ENCODE measurements around the gene MEX3D.
"Not testable (repeated sequence)": the region's sequence is repeated elsewhere in the genome, so short reads cannot be mapped to it uniquely, and the experiment has no call there.

MEX3D gene

GRCh38 chr19:1522838-1523237, 45.3 kb downstream of the MEX3D start:
- no peak for DNase-seq (ENCODE audit: low read depth)
- TF ChIP-seq CTCF (conservative IDR thresholded peaks at IDR 0.05; ENCODE audit: low read depth, low read length) = no peak
- H3K4me3 ChIP-seq (ENCODE audit: low read length) = no peak overlapping the region

GRCh38 chr19:1522061-1522460, 46.1 kb downstream of the MEX3D start:
- no peak for TF ChIP-seq CTCF (conservative IDR thresholded peaks at IDR 0.05; ENCODE audit: low read depth, low read length)

DNA sequence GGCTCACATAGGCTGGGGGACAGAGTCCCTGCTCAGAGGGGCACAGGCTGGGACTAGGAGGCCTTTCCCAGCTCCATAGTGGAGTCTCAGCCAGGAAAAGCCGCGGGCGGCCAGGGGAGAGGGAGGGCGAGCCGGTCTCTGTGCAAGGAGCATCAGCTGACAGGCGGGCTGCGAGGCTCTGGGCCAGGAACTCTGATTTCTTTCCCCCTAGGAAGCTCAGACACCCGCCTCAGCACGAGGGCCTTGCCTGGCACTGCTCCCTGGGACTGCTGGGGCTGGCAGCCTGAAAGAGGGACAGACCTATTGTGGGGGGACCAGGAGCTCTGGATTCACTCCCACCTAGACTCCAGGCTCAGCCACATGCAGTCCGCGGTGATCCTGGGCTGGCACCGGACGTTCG, 46.5 kb downstream of the MEX3D start:
- H3K4me3 ChIP-seq (ENCODE audit: low read length) = no peak overlapping the region
- DNase-seq (ENCODE audit: low read depth) = peak; percentile 40
- no peak for TF ChIP-seq CTCF (conservative IDR thresholded peaks at IDR 0.05; ENCODE audit: low read depth, low read length)

More at GRCh38 chr19:1522061-1522460, 46.1 kb downstream of the MEX3D start:
- no peak for DNase-seq (ENCODE audit: low read depth)
- no peak overlapping the region for H3K4me3 ChIP-seq (ENCODE audit: low read length)

GRCh38 chr19:1520203-1520780, 47.8 kb downstream of the MEX3D start:
- TF ChIP-seq CTCF (conservative IDR thresholded peaks at IDR 0.05; ENCODE audit: low read depth, low read length) = no peak
- DNase-seq (ENCODE audit: low read depth) = no peak
- no peak overlapping the region for H3K4me3 ChIP-seq (ENCODE audit: low read length)

DNA sequence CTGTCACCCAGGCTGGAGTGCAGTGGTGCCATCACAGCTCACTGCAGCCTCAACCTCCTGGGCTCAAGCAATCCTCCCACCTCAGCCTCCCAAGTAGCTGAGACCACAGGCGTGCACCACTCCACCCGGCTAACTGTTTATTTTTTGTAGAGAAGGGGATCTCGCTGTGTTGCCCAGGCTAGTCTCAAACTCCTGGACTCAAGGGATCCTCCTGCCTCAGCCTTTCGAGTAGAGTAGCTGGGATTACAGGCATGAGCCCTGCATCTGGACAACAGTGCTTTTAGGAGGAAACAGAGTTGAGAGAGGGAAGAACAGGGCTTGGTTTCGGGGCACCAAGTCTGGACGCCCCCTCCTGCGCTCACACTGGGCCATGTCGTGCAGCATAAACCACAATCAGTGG, 48.3 kb downstream of the MEX3D start:
- not testable (repeated sequence) for DNase-seq (ENCODE audit: low read depth)

DNA sequence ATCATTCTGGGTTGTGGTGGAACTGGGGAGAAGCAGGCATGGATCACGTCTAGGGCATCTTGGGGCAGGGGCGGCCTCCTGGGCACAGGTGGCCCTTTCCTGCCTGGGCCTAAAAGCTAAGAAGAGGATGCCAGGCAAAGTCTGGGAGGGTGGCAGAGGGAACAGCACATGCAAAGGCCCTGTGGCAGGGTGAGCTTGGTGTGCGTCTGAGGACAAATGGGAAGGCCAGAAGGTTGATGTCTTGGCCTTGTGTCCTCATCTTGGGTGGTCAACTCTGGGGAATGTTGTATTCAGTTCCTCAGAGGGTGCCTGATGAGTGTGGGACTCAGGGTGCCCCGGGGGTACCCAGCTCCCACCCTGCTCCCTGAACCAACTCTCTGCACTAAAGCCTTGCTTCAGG, 49.7 kb downstream of the MEX3D start:
- no peak overlapping the region for H3K4me3 ChIP-seq (ENCODE audit: low read length)
- DNase-seq (ENCODE audit: low read depth) = no peak
- no peak for TF ChIP-seq CTCF (conservative IDR thresholded peaks at IDR 0.05; ENCODE audit: low read depth, low read length)

More for the DNA sequence above, 48.3 kb downstream of the MEX3D start:
- not testable (repeated sequence) for H3K4me3 ChIP-seq (ENCODE audit: low read length)

GRCh38 chr19:1516395-1516753, 51.8 kb downstream of the MEX3D start:
- H3K4me3 ChIP-seq (ENCODE audit: low read length) = no peak overlapping the region
- DNase-seq (ENCODE audit: low read depth) = no peak
- no peak for TF ChIP-seq CTCF (conservative IDR thresholded peaks at IDR 0.05; ENCODE audit: low read depth, low read length)

Data from retinal pigment epithelial cell (primary cell).